NCI-H128 (cell line): Measurements from ENCODE around the gene CRYBG2.
"Not testable (repeated sequence)": the region's sequence is repeated elsewhere in the genome, so short reads cannot be mapped to it uniquely, and the experiment has no call there.

Experiments used
- DNase-seq: peaks from one replicate; lab custom pipeline; 2025; ENCODE audit not compliant: unreplicated experiment; lab: John Stamatoyannopoulos, UW

CRYBG2 gene

GRCh38 chr1:26350701-26351589 is 3.0 kb downstream of the CRYBG2 start:
- DNase-seq = no peak

GRCh38 chr1:26350343-26350700 is 3.6 kb downstream of the CRYBG2 start:
- no peak for DNase-seq

GRCh38 chr1:26349877-26350244 is 4.1 kb downstream of the CRYBG2 start:
- no peak for DNase-seq

GRCh38 chr1:26349188-26349876 is 4.6 kb downstream of the CRYBG2 start:
- no peak for DNase-seq

- DNase-seq = no peak
Observed at GRCh38 chr1:26346274-26347033, 7.5 kb downstream of the CRYBG2 start.

- DNase-seq = no peak
Observed at GRCh38 chr1:26345718-26346117, 8.2 kb downstream of the CRYBG2 start.

- no peak for DNase-seq
Observed at GRCh38 chr1:26344147-26344920, 9.6 kb downstream of the CRYBG2 start.

- DNase-seq = no peak
Observed at GRCh38 chr1:26340047-26340481, 13.9 kb downstream of the CRYBG2 start.

- DNase-seq = no peak
Observed at GRCh38 chr1:26338670-26339069, 15.3 kb downstream of the CRYBG2 start.

GRCh38 chr1:26337625-26338024 is 16.3 kb downstream of the CRYBG2 start:
- DNase-seq = no peak

- no peak for DNase-seq
Observed at GRCh38 chr1:26337206-26337535, 16.8 kb downstream of the CRYBG2 start.

GRCh38 chr1:26336477-26337205 is 17.3 kb downstream of the CRYBG2 start:
- peak; percentile 87 for DNase-seq

GRCh38 chr1:26335774-26336476 is 18.0 kb downstream of the CRYBG2 start:
- DNase-seq = no peak

GRCh38 chr1:26333312-26333711 is 20.6 kb downstream of the CRYBG2 start:
- not testable (repeated sequence) for DNase-seq

- no peak for DNase-seq
Observed at GRCh38 chr1:26330276-26330675, 23.7 kb downstream of the CRYBG2 start.

- DNase-seq = not testable (repeated sequence)
Observed at GRCh38 chr1:26329380-26329779, 24.6 kb downstream of the CRYBG2 start.

- no peak for DNase-seq
Observed at GRCh38 chr1:26328597-26328996, 25.3 kb downstream of the CRYBG2 start.

- DNase-seq = peak; percentile 56
Observed at GRCh38 chr1:26327956-26328362, 26.0 kb downstream of the CRYBG2 start.

- no peak for DNase-seq
Observed at GRCh38 chr1:26324550-26324949, 29.4 kb downstream of the CRYBG2 start.

GRCh38 chr1:26323382-26323781 is 30.5 kb downstream of the CRYBG2 start:
- DNase-seq = no peak
